SK-N-SH (cell line): Measurements from ENCODE around the gene ZBTB4. TPM values are rescaled to one million over a fixed set of nuclear protein-coding genes. Genes with fewer than 3 reads are reported as not detected.
A peak's percentile ranks its signal among the peaks of the same experiment; 100 is the strongest.

Experiments
- CTCF ChIA-PET: fragments of 300-600, 350-600 bp; formaldehyde crosslinking; extraction: SDS; loops from one replicate; lab custom pipeline; 2021; lab: Yijun Ruan, JAX
- POLR2A ChIA-PET: fragments of 350-600 bp; sonication (Branson Sonifier 250); formaldehyde crosslinking; extraction: SDS; loops from one replicate; lab custom pipeline; 2020; ENCODE audit warnings: antibody characterized with exemption, inconsistent platforms; lab: Yijun Ruan, JAX
- DNase-seq: peaks from one replicate; pipeline ENCODE4 v3.0.0; 2012
- H2AFZ ChIP-seq: fragments of 200-600 bp; sonication (generic); 2 replicates; pipeline ENCODE4 v1.8.1; 2016; ENCODE audit warnings: antibody characterized with exemption, mild to moderate bottlenecking, low read depth
- H3F3A ChIP-seq: fragments of 200-600 bp; sonication (generic); replicated peaks from 2 replicates; pipeline ENCODE3; 2016; ENCODE audit warnings: antibody characterized with exemption, mild to moderate bottlenecking; ENCODE audit not compliant: insufficient read depth
- H3K27ac ChIP-seq, 2 experiments: fragments of 200-500 bp in 1 of 2; fragments of 200-600 bp in 1 of 2; sonication (Bioruptor generic) in 1 of 2; sonication (generic), shearing (Covaris generic) in 1 of 2; 2 replicates each; pipeline versions ENCODE4 v1.5.1 to v1.6.1; 2014 to 2016; ENCODE audit warnings: low read depth in 2 of 2, inconsistent platforms in 1 of 2, low read length in 1 of 2, mild to moderate bottlenecking in 1 of 2, mixed read lengths in 1 of 2
- H3K27me3 ChIP-seq: fragments of 200-600 bp; sonication (generic), shearing (Covaris generic); 2 replicates; pipeline ENCODE4 v1.6.1; 2016; ENCODE audit warnings: mixed run types; ENCODE audit not compliant: insufficient read depth
- H3K36me3 ChIP-seq, 2 experiments: fragments of 200-500 bp in 1 of 2; fragments of 200-600 bp in 1 of 2; sonication (Bioruptor generic) in 1 of 2; sonication (generic) in 1 of 2; replicated peaks in 1 of 2; 2 replicates each; pipeline versions ENCODE3 to v1.5.1; 2014 to 2016; ENCODE audit warnings: low read length in 1 of 2, mild to moderate bottlenecking in 1 of 2; ENCODE audit not compliant: insufficient read depth in 2 of 2, control insufficient read depth in 1 of 2
- H3K4me1 ChIP-seq, 2 experiments: fragments of 200-500 bp in 1 of 2; fragments of 200-600 bp in 1 of 2; sonication (Bioruptor generic) in 1 of 2; sonication (generic), shearing (Covaris generic) in 1 of 2; 2 replicates each; pipeline versions ENCODE4 v1.5.1 to v1.6.1; 2014 to 2016; ENCODE audit warnings: low read depth in 1 of 2, low read length in 1 of 2, mixed run types in 1 of 2; ENCODE audit not compliant: insufficient read depth in 2 of 2, control insufficient read depth in 1 of 2
- H3K4me2 ChIP-seq: fragments of 200-600 bp; sonication (generic), shearing (Covaris generic); 2 replicates; pipeline ENCODE4 v1.6.1; 2017; ENCODE audit warnings: mixed run types
- H3K4me3 ChIP-seq, 2 experiments: fragments of 200-500 bp in 1 of 2; fragments of 200-600 bp in 1 of 2; sonication (Bioruptor generic) in 1 of 2; sonication (generic), shearing (Covaris generic) in 1 of 2; 2 replicates each; pipeline versions ENCODE4 v1.5.1 to v1.8.1; 2014 to 2016; ENCODE audit warnings: low read depth in 2 of 2, inconsistent platforms in 1 of 2, low read length in 1 of 2, mild to moderate bottlenecking in 1 of 2, mixed read lengths in 1 of 2, moderate library complexity in 1 of 2
- H3K79me2 ChIP-seq: fragments of 200-600 bp; sonication (generic); 2 replicates; pipeline ENCODE4 v1.8.1; 2017; ENCODE audit warnings: mild to moderate bottlenecking; ENCODE audit not compliant: insufficient read depth
- H3K9ac ChIP-seq: fragments of 200-600 bp; sonication (generic); 2 replicates; pipeline ENCODE4 v1.6.1; 2017; ENCODE audit warnings: mixed run types
- H3K9me2 ChIP-seq: fragments of 200-600 bp; sonication (generic); 2 replicates; pipeline ENCODE4 v1.6.1; 2017; ENCODE audit warnings: mixed run types
- H3K9me3 ChIP-seq: fragments of 200-600 bp; sonication (generic); 2 replicates; pipeline ENCODE4 v1.6.1; 2017; ENCODE audit warnings: mixed run types, mild to moderate bottlenecking, moderate library complexity
- H4K20me1 ChIP-seq: fragments of 200-600 bp; sonication (generic); 2 replicates; pipeline ENCODE4 v1.6.1; 2017; ENCODE audit warnings: mild to moderate bottlenecking, mixed run types; ENCODE audit not compliant: insufficient read depth
- CHD2 ChIP-seq: fragments of 150-350 bp; IDR thresholded peaks from 2 replicates; pipeline ENCODE4 v1.6.1; 2018; ENCODE audit warnings: low read length; ENCODE audit not compliant: partially characterized antibody
- EZH2phosphoT487 ChIP-seq: fragments of 200-600 bp; sonication (generic); IDR thresholded peaks from 2 replicates; pipeline ENCODE4 v1.6.1; 2017; ENCODE audit warnings: low read depth, mixed run types, mild to moderate bottlenecking, antibody characterized with exemption, moderate library complexity, borderline replicate concordance
- FOSL2 ChIP-seq: IDR thresholded peaks from 2 replicates; pipeline ENCODE4 v1.4.0; 2012; ENCODE audit warnings: low read depth, mild to moderate bottlenecking, moderate library complexity, borderline replicate concordance
- MXI1 ChIP-seq: IDR thresholded peaks from 2 replicates; pipeline ENCODE4 v1.6.1; 2012; ENCODE audit warnings: mild to moderate bottlenecking, low read depth, low read length, improper control_type of control experiment
- NRF1 ChIP-seq: IDR thresholded peaks from 2 replicates; pipeline ENCODE4 v1.6.1; 2012; ENCODE audit warnings: low read depth, mild to moderate bottlenecking, low read length
- POLR2AphosphoS5 ChIP-seq: IDR thresholded peaks from 2 replicates; pipeline ENCODE4 v1.6.1; 2012; ENCODE audit warnings: low read depth, low read length
- RCOR1 ChIP-seq: fragments of 150-350 bp; IDR thresholded peaks from 2 replicates; pipeline ENCODE4 v1.6.1; 2017; ENCODE audit warnings: antibody characterized with exemption, low read length
- RFX5 ChIP-seq: IDR thresholded peaks from 2 replicates; pipeline ENCODE4 v1.6.1; 2012; ENCODE audit warnings: mild to moderate bottlenecking, improper control_type of control experiment, low read length
- TEAD4 ChIP-seq: IDR thresholded peaks from 2 replicates; pipeline ENCODE4 v1.4.0; 2012; ENCODE audit warnings: mild to moderate bottlenecking, borderline replicate concordance; ENCODE audit not compliant: insufficient read depth
- YY1 ChIP-seq: IDR thresholded peaks from 2 replicates; pipeline ENCODE4 v1.4.0; 2012; ENCODE audit warnings: low read depth, mild to moderate bottlenecking
- WGBS: methylation state at CpG from one replicate; pipeline ENCODE4 v1.1.6; 2017; ENCODE audit warnings: low lambda C conversion rate; 5-methylcytosine and 5-hydroxymethylcytosine counted together
- polyA plus RNA-seq, 3 experiments: library from polyadenylated mRNA; depleted of rRNA; stranded (reverse); fragments of >200 nt; gene quantifications; 2 replicates each; pipeline ENCODE4 v1.2.3, GENCODE V29; 2012
- TF ChIP-seq, protein P1 (sequence below): IDR thresholded peaks from 2 replicates; pipeline ENCODE4 v1.4.0; 2012; ENCODE audit warnings: low read depth, borderline replicate concordance
- TF ChIP-seq, protein P2 (sequence below): IDR thresholded peaks from 2 replicates; pipeline ENCODE4 v1.4.0; 2012; ENCODE audit warnings: low read depth
- TF ChIP-seq, protein P3 (sequence below): fragments of 150-350 bp; IDR thresholded peaks from 2 replicates; pipeline ENCODE4 v1.6.1; 2017; ENCODE audit warnings: antibody characterized with exemption, low read length, low read depth, borderline replicate concordance
- TF ChIP-seq, protein P4 (sequence below): fragments of 200-600 bp; sonication (generic); IDR thresholded peaks from 2 replicates; pipeline ENCODE4 v1.6.1; 2017; ENCODE audit warnings: antibody characterized with exemption, mild to moderate bottlenecking, moderate library complexity

The ZBTB4 gene
- polyA plus RNA-seq, 1 of the 3 experiments (the other 2 are of a cell fraction), result 12.8 TPM

DNA sequence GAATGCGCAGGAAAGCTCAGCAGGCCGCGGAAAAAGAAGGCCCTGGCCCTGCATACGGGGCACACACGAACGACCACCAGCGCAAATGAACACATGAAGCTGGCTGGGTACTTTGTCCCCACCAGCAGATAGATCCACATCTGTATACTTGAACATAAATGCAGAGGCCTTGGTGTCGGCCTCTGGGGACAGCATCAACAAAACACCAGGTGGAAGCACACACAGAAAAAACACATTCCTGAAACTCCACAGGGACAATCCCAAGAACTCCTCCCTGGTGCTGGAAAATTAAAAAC, 606 bp upstream of the ZBTB4 start:
- H3K4me1 ChIP-seq, result peaks cover 26 to 32% of the 10 kb centered on the region in 2 experiments; a peak in 2 of 4 replicates
- peaks cover 80% of the 10 kb centered on the region for H3K79me2 ChIP-seq
- H3K9me3 ChIP-seq, result no peaks in the 10 kb centered on the region
- H4K20me1 ChIP-seq, result peaks cover 39% of the 10 kb centered on the region
- H3K27ac ChIP-seq, result peak overlapping the region; percentile 81 to 90
- H3F3A ChIP-seq, result peaks cover 22% of the 10 kb centered on the region
- no peak for DNase-seq
- peak overlapping the region; percentile 72 to 77 for H3K4me3 ChIP-seq
- ChIA-PET POLR2A (interaction anchor here (0.6 to 1.4 kb wide), 5 partner anchors 16 to 103 kb away, joined by 3 to 6 read pairs (median 3); partner anchors contain the start of genes CHRNB1, MPDU1 and TMEM256), CTCF (interaction anchor here (1.1 to 2.1 kb wide), 5 partner anchors 15 to 135 kb away, joined by 3 to 11 read pairs (median 6); no protein-coding TSS in a partner anchor)
- no peaks in the 10 kb centered on the region for H3K9me2 ChIP-seq
- TF ChIP-seq, protein P1, sequence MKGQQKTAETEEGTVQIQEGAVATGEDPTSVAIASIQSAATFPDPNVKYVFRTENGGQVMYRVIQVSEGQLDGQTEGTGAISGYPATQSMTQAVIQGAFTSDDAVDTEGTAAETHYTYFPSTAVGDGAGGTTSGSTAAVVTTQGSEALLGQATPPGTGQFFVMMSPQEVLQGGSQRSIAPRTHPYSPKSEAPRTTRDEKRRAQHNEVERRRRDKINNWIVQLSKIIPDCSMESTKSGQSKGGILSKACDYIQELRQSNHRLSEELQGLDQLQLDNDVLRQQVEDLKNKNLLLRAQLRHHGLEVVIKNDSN, result no peak
- TF ChIP-seq RFX5, result no peak
- no peak for TF ChIP-seq EZH2phosphoT487
- TF ChIP-seq, protein P2, sequence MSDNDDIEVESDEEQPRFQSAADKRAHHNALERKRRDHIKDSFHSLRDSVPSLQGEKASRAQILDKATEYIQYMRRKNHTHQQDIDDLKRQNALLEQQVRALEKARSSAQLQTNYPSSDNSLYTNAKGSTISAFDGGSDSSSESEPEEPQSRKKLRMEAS, result 0 out of 2 replicates have a peak, but pooled peaks have one; percentile 11
- TF ChIP-seq FOSL2, result no peak
- TF ChIP-seq, protein P3, sequence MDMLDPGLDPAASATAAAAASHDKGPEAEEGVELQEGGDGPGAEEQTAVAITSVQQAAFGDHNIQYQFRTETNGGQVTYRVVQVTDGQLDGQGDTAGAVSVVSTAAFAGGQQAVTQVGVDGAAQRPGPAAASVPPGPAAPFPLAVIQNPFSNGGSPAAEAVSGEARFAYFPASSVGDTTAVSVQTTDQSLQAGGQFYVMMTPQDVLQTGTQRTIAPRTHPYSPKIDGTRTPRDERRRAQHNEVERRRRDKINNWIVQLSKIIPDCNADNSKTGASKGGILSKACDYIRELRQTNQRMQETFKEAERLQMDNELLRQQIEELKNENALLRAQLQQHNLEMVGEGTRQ, result no peak
- WGBS, result 17% methylated on average over 5 of the region's 8 CpGs
- H3K9ac ChIP-seq, result peak overlapping the region; percentile 90
- no peaks in the 10 kb centered on the region for H3K27me3 ChIP-seq
- peak overlapping the region; percentile 74 for H2AFZ ChIP-seq
- no peaks in the 10 kb centered on the region for H3K36me3 ChIP-seq
- peak overlapping the region; percentile 95 for H3K4me2 ChIP-seq

DNA sequence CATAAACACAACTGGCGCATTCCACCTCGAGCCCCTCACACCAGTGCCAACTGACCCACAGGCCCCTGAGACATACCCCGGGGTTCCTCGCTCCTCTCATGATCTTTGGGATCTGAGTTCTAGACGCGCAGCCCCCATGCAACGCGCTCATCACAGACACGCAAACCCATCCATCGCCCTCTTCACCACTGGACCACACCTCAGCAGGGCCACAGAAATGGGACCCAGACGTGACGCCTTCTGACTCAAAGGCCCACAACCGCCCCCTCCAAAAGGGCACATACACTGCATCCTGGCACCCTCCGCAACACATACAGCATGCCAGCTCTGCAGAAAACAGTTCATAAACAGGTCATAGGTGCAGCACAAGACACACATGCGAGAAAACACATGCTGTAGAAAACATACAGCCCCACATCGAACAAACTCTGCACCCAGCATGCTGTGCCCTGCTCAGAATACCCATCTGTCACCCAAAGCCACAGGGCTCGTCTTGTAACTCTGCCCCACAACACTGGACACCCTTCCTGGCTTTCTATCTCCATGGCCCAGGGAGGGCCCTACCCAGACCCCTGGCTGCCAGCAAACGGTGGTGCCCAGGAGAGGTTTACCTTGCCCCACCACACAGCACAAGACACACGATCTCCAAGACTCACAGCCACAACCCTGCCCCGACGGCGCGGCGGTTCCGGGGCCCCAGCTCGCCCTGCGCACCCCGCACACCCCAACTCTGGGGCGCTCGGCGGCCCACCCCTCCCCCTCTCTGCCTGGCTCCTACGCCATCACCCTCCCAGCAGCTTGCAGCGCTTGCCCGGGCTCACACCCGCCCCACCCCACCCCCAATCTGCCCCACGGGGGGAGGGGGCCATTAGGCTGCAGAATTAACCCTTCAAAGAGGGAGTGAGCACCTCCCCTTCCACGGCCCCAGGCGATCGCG, 887 bp downstream of the ZBTB4 start:
- Histone ChIP-seq H3K9ac (peak overlapping the region; percentile 97), H2AFZ (no peak overlapping the region), H3K36me3 (no peaks in the 10 kb centered on the region), H3K4me3 (peak overlapping the region; percentile 72 to 77), H4K20me1 (peaks cover 49% of the 10 kb centered on the region), H3K79me2 (peaks cover 90% of the 10 kb centered on the region), H3K4me1 (peaks cover 26 to 32% of the 10 kb centered on the region in 2 experiments; a peak in 2 of 4 replicates), H3K27me3 (no peaks in the 10 kb centered on the region), H3K27ac (peak overlapping the region; percentile 78 to 90), H3K9me3 (no peaks in the 10 kb centered on the region), H3K4me2 (peak overlapping the region; percentile 95), H3K9me2 (no peaks in the 10 kb centered on the region), H3F3A (peaks cover 21% of the 10 kb centered on the region)
- 63% methylated on average over 22 of the region's 40 CpGs for WGBS
- POLR2A ChIA-PET, result interaction anchor here (0.9 to 2.1 kb wide), 5 partner anchors 38 to 209 kb away, joined by 3 to 9 read pairs (median 3); partner anchors contain the start of genes FGF11, MPDU1, TMEM256 and TP53
- peak; percentile 88 for DNase-seq
- CTCF ChIA-PET, result interaction anchor here (0.8 to 2.3 kb wide), 6 partner anchors 23 to 83 kb away, joined by 3 to 11 read pairs (median 6); partner anchors contain the start of genes SENP3 and TMEM256
- no peak for TF ChIP-seq RCOR1
- no peak for TF ChIP-seq NRF1
- 0 out of 2 replicates have a peak, but pooled peaks have one; percentile 48 for TF ChIP-seq YY1
- no peak for TF ChIP-seq POLR2AphosphoS5
- TF ChIP-seq MXI1, result peak; percentile 32; the same call in 1 of the 2 replicates
- TF ChIP-seq, protein P3, result no peak
- TF ChIP-seq, protein P2, result no peak
- TF ChIP-seq, protein P4, sequence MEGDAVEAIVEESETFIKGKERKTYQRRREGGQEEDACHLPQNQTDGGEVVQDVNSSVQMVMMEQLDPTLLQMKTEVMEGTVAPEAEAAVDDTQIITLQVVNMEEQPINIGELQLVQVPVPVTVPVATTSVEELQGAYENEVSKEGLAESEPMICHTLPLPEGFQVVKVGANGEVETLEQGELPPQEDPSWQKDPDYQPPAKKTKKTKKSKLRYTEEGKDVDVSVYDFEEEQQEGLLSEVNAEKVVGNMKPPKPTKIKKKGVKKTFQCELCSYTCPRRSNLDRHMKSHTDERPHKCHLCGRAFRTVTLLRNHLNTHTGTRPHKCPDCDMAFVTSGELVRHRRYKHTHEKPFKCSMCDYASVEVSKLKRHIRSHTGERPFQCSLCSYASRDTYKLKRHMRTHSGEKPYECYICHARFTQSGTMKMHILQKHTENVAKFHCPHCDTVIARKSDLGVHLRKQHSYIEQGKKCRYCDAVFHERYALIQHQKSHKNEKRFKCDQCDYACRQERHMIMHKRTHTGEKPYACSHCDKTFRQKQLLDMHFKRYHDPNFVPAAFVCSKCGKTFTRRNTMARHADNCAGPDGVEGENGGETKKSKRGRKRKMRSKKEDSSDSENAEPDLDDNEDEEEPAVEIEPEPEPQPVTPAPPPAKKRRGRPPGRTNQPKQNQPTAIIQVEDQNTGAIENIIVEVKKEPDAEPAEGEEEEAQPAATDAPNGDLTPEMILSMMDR, result no peak
- no peak for TF ChIP-seq TEAD4
- peak; percentile 44 for TF ChIP-seq CHD2
